Diencephalon (tissue), 1 donor: ENCODE measurements around the gene ATXN7L3. TPM values are rescaled to one million over a fixed set of nuclear protein-coding genes. Genes with fewer than 3 reads are reported as not detected.

Experiments used
- small RNA-seq: library from RNA; depleted of rRNA; stranded (forward); fragments of <200 nt; gene quantifications from one replicate; pipeline ENCODE3, GENCODE V24; 2014
- total RNA-seq: library from RNA; depleted of rRNA; stranded (reverse); fragments of >200 nt; gene quantifications from one replicate; pipeline ENCODE4 v1.2.3, GENCODE V29; 2014

ATXN7L3 gene, protein sequence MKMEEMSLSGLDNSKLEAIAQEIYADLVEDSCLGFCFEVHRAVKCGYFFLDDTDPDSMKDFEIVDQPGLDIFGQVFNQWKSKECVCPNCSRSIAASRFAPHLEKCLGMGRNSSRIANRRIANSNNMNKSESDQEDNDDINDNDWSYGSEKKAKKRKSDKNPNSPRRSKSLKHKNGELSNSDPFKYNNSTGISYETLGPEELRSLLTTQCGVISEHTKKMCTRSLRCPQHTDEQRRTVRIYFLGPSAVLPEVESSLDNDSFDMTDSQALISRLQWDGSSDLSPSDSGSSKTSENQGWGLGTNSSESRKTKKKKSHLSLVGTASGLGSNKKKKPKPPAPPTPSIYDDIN
- 80.3 TPM for total RNA-seq

GRCh38 chr17:44199553-44200477 is at the start of gene ATXN7L3:
ATXN7L3 (minus strand) TSS chr17:44199884; CDS start chr17:44198070, 1,814 bp downstream.

DNA sequence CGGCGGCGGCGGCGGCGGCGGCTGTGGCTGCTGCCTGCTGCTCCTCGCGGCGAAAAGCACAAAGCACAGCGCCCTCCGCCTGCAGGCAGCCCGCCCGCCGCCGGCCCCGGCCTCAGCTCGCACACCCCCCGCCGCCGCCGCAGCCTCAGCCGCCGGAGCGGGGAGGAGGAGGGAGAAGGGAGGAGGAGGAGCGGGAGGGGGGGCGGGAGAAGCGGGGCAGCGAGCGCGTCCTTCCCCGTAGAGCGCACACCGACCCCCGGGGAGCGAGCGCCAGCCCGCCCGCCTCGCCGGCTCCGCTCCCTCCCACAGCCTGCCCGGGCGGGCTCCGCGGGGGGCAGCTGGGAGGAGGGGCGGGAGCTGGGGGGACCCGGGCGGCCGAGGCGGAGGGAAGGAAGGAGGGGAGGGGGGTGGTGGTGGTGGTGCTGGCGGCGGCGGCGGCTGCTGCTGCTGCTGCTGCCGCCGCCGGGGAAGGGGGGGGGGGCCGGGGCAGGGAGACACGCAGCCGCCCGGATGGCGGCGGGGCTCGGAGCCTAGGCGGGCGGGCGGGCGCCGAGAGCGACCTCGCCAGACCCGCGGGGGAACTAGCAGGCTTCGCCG is 20.0 kb upstream of the ATXN7L3 start, which contains the start of gene UBTF:
UBTF (minus strand) TSS at position 60 of the 597 bp plus-strand sequence. CDS start 1,446 bp downstream, outside the sequence.

DNA sequence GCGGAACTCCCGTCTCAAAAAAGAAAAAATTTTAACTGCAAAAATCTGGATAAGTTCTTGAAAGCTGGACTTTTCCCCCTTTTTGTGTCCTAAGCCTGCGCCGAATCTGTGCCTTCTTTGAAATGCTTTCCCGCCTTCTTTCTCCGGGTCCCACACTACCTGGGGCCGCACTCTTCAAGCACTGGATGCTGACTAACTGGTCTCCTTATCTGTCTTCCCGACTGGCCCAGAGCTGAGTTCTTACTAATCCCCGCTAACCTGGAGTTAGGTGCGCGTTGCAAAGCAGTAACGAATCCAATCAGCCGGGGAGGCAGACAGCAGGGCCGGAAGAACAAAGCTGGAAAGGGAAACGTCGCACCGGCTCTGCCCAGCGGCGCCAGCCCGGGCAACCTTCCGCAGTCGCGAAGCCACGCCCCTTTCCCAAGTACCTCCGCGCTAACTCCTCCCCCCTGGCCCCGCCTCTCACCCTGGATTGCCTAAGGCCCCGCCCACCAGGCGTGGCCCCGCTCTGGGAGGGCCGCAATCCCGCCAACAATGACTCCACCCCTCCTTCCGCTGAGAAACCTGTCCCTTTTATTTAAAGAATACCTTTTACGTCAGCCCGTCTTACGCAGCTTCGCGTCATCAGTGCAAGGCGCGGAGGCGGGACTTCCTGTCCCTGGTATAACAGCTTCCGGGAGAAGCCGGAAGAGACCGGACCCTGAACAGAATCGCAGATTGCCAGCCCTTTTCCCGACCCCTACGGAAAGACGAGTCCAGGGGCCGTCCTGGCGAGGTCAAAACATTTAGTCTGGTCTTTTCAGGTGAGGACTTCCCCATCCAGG is 13.2 kb downstream of the ATXN7L3 start, which contains the start of gene TMUB2:
TMUB2 (plus strand) TSS at position 666 of the 824 bp plus-strand sequence. CDS start 737 bp downstream, outside the sequence.

DNA sequence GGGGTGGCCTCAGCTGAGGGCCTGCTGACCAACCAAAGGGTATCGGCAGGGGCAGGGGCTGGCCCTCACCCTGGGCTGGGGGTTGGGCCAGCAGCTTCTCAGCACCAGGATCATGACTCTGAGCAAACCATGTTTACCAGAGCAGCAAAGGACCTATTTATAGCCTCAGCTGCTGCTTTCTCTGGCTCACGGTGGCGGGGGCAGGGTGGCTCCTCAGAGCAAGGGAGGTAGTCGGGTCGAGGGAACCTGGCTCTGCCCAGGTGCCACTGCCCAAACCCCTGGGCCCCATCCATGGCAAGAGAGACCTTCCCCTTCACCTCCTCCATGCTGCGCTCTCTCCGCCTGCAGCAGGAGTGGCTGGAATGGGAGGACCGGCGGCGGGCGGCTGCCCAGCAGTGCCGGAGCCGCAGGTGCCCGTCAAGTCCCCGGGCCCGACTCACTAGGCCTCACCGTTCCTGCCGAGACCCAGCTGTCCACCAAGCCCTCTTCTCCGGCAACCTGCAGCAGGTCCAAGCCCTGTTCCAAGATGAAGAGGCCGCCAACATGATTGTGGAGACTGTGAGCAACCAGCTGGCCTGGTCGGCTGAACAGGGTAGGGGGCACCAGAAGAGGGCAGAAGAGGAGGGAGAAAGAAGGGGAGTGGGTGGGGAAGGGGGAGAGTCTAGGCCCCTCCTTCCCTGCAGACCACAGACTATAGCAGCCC is 29.0 kb downstream of the ATXN7L3 start, which contains the start of gene ASB16:
ASB16 (plus strand) TSS at position 206 of the 703 bp plus-strand sequence; CDS start at position 292, 86 bp downstream.

Small RNA genes within 50 kb of the gene (small RNA-seq; reads per million reads assigned to genes)
- gene MIR6782: 0.08 reads per million

Other genes with a start within 250 kb of the ATXN7L3 start
- not detected for gene PYY, start 245.9 kb downstream of the ATXN7L3 start, total RNA-seq
- gene NAGS, start 195.3 kb downstream of the ATXN7L3 start, total RNA-seq: 4.8 TPM
- 28.8 TPM for gene TMEM101, start 184.9 kb downstream of the ATXN7L3 start, total RNA-seq
- gene LSM12, start 133.2 kb downstream of the ATXN7L3 start, total RNA-seq: 36.7 TPM
- 24.7 TPM for gene G6PC3, start 129.1 kb downstream of the ATXN7L3 start, total RNA-seq
- 82.4 TPM for gene HDAC5, start 76.2 kb downstream of the ATXN7L3 start, total RNA-seq
- gene HROB, start 58.0 kb downstream of the ATXN7L3 start, total RNA-seq: 1.8 TPM
- gene ASB16, start 29.2 kb downstream of the ATXN7L3 start, total RNA-seq: not detected
- gene TMUB2, start 12.9 kb downstream of the ATXN7L3 start, total RNA-seq: 32.1 TPM
- 72.7 TPM for gene UBTF, start 19.8 kb upstream of the ATXN7L3 start, total RNA-seq
- gene SLC4A1, start 68.3 kb upstream of the ATXN7L3 start, total RNA-seq: 9.2 TPM
- 110 TPM for gene RUNDC3A, start 108.7 kb upstream of the ATXN7L3 start, total RNA-seq
- gene SLC25A39, start 124.9 kb upstream of the ATXN7L3 start, total RNA-seq: 46.1 TPM
- gene GRN, start 145.4 kb upstream of the ATXN7L3 start, total RNA-seq: 95.3 TPM
- 51.4 TPM for gene FAM171A2, start 164.0 kb upstream of the ATXN7L3 start, total RNA-seq
- 2.3 TPM for gene ITGA2B, start 189.8 kb upstream of the ATXN7L3 start, total RNA-seq